NCI-H1694 treated with DMSO at 0.1 percent for 48 hours (cell line): ENCODE data around the gene NUCB2.
"Not testable (repeated sequence)": the region's sequence is repeated elsewhere in the genome, so short reads cannot be mapped to it uniquely, and the experiment has no call there.

Experiments
- DNase-seq: peaks from one replicate; lab custom pipeline; 2025; lab: John Stamatoyannopoulos, UW

The NUCB2 gene

GRCh38 chr11:17276236-17277023, at the start of gene NUCB2:
Gene NUCB2 (plus strand): TSS chr11:17276739. CDS start chr11:17295324, 18,585 bp downstream.
- peak; percentile 87 for DNase-seq

GRCh38 chr11:17228186-17228925, 48.2 kb upstream of the NUCB2 start:
- DNase-seq = not testable (repeated sequence)

- DNase-seq = no peak
These were observed 46.9 kb upstream of the NUCB2 start for GRCh38 chr11:17229481-17230152.

DNA sequence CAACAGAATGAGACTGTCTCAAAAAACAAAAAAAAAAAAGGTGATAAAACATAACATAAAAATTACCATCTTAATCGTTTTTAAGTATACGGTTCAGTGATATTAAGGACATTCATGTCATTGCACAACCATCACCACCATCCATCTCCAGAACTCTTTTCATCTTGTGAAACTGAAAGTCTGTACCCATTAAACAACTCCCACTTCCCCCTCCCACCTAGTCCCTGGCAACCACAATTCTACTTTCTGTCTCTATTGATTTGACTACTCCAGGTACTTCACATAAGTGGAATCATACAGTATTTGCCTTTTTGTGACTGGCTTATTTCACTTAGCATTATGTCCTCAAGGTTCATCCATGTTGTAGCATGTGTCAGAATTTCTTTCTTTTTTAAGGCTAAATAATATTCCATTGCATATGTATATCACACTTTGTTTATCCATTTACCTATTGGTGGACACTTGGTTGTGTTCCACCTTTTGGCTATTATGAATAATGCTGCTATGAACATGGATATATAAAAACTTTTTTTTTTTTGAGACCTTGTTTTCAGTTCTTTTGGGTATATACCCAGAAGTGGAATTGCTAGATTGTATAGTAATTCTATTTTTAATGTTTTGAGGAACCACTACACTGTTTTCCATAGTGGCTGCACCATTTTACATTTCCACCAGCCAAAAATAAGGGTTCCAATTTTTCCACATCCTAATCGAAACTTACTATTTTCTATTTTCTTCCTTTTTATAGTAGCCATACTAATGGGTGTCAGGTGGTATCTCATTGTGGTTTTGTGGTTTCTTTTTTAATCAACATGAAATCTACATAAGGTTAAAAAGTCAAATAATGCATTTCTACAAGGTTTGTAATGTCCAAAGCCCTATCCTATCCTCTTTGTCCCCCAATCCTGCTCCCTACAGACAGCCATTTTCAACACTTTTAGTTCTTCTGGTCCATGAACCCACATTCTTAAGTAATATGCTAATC, 45.4 kb upstream of the NUCB2 start:
- DNase-seq = no peak

DNA sequence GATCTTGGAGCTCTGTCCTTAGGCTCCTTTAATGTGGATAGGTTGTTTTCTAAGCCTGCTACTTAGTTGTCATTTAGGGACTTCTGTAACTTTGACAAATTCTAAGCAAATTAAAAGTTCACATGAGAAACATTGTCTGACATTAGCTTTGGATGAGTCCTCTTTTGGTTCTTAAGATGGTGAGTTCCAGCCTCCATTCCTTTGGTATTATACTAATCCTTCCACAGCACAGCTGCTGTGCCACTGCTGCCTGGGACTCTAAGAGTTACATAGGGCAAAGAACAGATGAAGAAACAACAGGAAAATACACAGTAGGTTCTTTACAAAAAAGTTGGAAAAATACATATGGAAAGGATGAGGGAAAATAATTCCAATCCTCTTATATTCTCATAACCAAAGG, 43.4 kb upstream of the NUCB2 start:
- no peak for DNase-seq

GRCh38 chr11:17238377-17238776, 38.2 kb upstream of the NUCB2 start:
- no peak for DNase-seq

- DNase-seq = not testable (repeated sequence)
These were observed 36.6 kb upstream of the NUCB2 start for GRCh38 chr11:17239927-17240326.

DNA sequence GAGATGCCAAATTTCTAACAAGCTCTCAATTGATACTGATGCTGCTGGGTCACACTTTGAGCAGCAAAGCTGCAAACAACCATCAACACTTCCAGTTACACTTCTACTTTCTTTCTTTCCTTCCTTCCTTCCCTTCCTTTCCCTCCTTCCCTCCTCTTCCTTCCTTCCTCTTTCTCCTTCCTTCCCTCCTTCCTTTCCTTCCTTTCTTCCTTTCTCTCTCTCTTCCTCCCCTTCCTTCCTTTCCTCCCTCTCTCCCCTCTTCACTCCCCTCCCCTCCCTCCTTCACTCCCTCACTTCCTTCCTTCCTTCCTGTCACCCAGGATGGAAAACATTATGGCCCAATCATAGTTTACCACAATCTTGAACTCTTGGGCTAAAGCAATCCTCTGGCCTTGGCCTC, 35.8 kb upstream of the NUCB2 start:
- DNase-seq = no peak

GRCh38 chr11:17242954-17243353, 33.6 kb upstream of the NUCB2 start:
- not testable (repeated sequence) for DNase-seq

DNA sequence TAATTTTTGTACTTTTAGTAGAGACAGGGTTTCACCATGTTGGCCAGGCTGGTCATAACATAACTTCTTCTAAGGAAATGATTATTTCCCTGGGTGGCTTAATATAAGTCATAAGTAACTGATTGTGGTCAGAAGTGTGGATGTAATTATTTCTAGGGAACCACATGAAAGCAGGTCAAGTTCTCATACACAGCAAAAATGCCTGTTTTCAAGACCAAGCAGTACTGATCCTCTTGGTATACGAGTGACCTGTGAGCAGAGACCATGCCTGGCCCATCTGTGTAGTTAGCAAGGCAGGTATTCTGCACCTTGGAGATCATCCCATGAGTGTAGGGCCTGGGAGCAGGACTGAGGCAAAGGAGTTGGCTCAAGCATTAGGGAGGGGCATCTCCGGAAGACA, 32.5 kb upstream of the NUCB2 start:
- no peak for DNase-seq

DNA sequence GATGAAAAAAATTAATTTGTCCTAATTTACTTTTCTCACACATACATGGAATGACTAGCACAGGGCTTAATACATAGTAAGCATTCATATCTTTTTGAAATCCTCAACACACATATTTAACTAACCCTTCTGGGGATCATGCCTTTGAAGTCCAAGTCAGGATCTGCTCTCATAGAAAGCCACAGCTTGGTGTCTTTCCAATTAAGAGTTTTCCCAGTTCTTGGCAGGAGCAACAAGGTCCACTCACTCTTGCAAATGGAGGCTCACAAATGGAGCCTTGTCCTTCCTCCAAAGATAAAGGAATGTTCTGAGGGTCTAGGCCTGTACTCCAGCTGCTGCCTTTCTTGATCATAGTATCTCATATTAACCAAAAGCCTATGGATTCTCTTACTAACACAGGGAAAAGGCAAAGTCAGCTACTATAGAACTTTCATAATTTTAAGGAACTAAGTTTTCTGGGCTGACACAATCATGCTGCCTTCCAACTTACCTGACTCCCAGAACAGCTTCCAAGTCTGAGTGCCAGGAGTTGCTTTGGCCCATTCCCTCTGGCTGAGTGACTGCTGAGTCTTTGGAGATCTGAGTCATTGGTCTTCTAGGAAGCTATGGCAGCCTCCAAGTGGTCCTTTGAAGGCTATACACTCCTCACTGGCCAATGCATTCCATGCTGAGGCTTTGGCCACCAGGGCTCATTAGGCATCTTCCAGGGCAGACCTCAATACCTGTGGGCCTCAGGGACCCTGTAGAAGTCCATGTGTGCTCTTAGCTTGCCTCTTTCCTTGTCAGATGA, 25.8 kb upstream of the NUCB2 start:
- no peak for DNase-seq

DNA sequence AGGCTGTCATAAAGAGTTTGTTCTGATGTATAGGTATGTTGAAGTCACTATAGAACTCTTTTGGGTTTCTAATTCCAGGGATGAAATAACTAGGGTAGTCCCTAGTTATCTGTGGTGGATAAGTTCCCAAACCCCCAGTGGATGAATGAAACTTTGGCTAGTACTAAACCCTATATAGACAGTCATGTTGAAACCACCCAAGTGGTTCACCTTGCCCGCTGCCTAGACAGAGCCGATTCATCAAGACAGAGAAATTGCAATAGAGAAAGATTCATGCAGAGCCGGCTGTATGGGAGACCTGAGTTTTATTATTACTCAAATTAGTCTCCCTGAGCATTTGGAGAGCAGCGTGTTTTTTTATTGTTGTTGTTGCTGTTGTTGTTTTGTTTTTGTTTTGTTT, 23.8 kb upstream of the NUCB2 start:
- DNase-seq = no peak

DNA sequence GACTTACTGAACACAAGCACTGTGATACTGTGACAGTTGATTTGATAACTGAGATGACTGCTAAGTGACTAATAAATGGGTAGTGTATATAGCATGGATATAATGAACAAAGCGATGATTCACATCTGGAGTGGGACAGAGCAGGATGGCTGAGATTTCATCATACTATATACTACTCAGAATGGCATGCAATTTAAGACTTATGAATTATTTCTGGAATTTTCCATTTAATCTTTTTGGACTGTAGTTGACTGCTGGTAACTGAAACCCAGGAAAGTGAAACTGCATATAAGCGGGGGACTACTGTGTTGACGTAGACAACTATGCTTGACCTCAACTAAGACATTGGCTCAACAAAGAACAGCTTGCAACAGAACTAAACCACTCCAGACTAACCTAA, 20.0 kb upstream of the NUCB2 start:
- no peak for DNase-seq

GRCh38 chr11:17257196-17257595, 19.3 kb upstream of the NUCB2 start:
- no peak for DNase-seq

- DNase-seq = no peak
These were observed 17.9 kb upstream of the NUCB2 start for GRCh38 chr11:17258670-17259069.

DNA sequence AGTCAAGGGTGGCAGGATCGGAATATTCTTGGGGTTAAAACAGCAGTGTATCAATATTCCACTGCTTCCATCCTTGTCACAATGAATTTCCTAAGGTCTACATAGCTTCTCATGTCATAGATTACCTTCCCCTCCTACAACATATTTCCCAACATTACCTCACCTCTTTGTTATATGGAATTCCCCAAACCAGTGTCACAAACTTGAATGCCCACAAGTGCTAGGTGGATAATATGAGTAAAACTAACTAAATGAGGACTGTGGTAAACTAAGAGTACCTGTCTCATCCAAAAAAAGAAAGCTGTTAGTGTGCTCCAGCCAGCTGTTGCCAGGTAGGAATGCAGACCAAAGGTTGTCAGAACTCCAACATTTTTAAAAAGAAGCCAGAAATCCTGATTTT, 17.0 kb upstream of the NUCB2 start:
- no peak for DNase-seq

GRCh38 chr11:17260020-17260419, 16.5 kb upstream of the NUCB2 start:
- no peak for DNase-seq

DNA sequence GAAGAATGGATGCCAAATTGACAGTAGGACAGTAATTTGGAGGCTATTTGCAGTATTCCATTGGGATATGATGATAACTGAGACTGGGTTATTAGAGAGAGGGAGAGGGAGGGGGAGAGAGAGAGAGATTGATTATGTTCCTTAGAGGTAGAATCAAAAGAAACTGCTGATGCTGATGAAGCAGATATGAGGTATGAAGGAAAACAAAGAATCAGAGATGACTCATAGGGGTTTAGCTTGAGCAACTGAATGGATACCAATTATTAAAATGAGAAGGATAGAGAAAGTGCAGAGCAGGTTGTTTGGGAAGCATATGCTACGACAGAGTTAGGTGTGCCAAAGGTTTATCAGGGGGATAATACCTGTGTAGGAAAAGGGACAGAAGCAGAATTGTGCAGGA, 12.8 kb upstream of the NUCB2 start:
- no peak for DNase-seq

GRCh38 chr11:17266781-17267180, 9.8 kb upstream of the NUCB2 start:
- no peak for DNase-seq

DNA sequence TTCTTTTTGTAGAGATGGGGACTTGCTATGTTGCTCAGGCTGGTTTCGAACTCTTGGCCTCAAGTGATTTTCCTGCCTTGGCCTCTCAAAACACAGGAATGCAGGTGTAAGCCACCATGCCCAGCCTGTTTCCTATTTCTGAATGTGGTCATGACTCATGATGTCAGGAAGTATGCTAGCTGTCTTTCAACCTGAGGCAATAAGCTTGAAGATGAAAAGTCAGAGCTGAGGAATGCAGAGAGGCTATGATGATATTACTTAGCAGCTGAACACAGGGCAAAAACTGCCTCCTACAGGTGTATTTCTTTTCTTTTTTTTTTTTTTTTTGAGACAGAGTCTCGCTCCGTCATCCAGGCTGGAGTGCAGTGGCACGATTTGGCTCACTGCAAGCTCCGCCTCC, 9.0 kb upstream of the NUCB2 start:
- DNase-seq = no peak

- DNase-seq = not testable (repeated sequence)
These were observed 8.0 kb upstream of the NUCB2 start for GRCh38 chr11:17268500-17268899.
